Tibial nerve (tissue), 4 donors: ENCODE results near the gene SEMA3E.

Source experiments
- CTCF ChIP-seq, 5 experiments: fragments of 200-600 bp in 3 of 5; fragments of 450-650 bp in 2 of 5; sonication (generic) in 3 of 5; IDR thresholded peaks; one replicate each; pipeline ENCODE4 v1.5.1; 2016 to 2019; ENCODE audit warnings: antibody characterized with exemption in 5 of 5, mild to moderate bottlenecking in 3 of 5, moderate library complexity in 2 of 5
- EP300 ChIP-seq, 2 donors: sonication (generic); formaldehyde crosslinking; IDR thresholded peaks; one replicate each; pipeline ENCODE4 v1.6.1; 2017; ENCODE audit warnings: antibody characterized with exemption in 2 of 2, mild to moderate bottlenecking in 1 of 2
- POLR2A ChIP-seq, 2 donors: fragments of 450-650 bp; IDR thresholded peaks; one replicate each; pipeline ENCODE4 v1.6.1; 2017; ENCODE audit warnings: antibody characterized with exemption in 2 of 2, mild to moderate bottlenecking in 2 of 2, moderate library complexity in 2 of 2

- TF ChIP-seq EP300 (IDR thresholded peaks at IDR 0.05), result no peak
- no peak for TF ChIP-seq CTCF (IDR thresholded peaks at IDR 0.05)
- no peak for TF ChIP-seq POLR2A (IDR thresholded peaks at IDR 0.05)
These were observed 182.6 kb downstream of the SEMA3E start for GRCh38 chr7:83466187-83466923.
